PC-3 (cell line): ENCODE results near the gene GRM1. TPM values are rescaled to one million over a fixed set of nuclear protein-coding genes. Genes with fewer than 3 reads are reported as not detected.

Source experiments
- ATAC-seq: fragments of 200-7000 bp; cut with Tn5 transposase; 2 replicates; pipeline ENCODE4 v1.9.1; 2020; ENCODE audit warnings: mild to moderate bottlenecking, moderate library complexity
- BruUV-seq: library from RNA; stranded (reverse); fragments of 400-500 nt; replicated peaks from 2 replicates; lab custom pipeline; 2021; lab: Mats Ljungman, UMichigan
- CTCF ChIA-PET: fragments of 300-600 bp; sonication (Branson Sonifier 250); formaldehyde crosslinking; loops from one replicate; lab custom pipeline; 2022; ENCODE audit warnings: antibody characterized with exemption; lab: Charles Lee
- POLR2A ChIA-PET: fragments of 300-600 bp; sonication (Branson Sonifier 250); formaldehyde crosslinking; loops from one replicate; lab custom pipeline; 2022; ENCODE audit warnings: antibody characterized with exemption; ENCODE audit not compliant: unreplicated experiment; lab: Charles Lee
- DNase-seq: peaks from one replicate; pipeline ENCODE4 v3.0.0-alpha.2; 2015
- H2AFZ ChIP-seq: fragments of 300-600 bp; sonication (generic); 2 replicates; pipeline ENCODE4 v1.6.0; 2016; ENCODE audit warnings: antibody characterized with exemption, low read length
- H3F3A ChIP-seq: fragments of 300-600 bp; sonication (generic); one replicate; pipeline ENCODE4 v1.6.0; 2017; ENCODE audit warnings: antibody characterized with exemption, low read length, control low read depth, mild to moderate bottlenecking; ENCODE audit not compliant: unreplicated experiment
- H3K27ac ChIP-seq: fragments of 300-600 bp; sonication (generic); 2 replicates; pipeline ENCODE4 v1.5.1; 2016; ENCODE audit warnings: mild to moderate bottlenecking, low read length
- H3K27me3 ChIP-seq: fragments of 300-600 bp; sonication (generic); 2 replicates; pipeline ENCODE4 v1.6.1; 2016; ENCODE audit warnings: low read length, mixed read lengths
- H3K36me3 ChIP-seq: fragments of 300-600 bp; sonication (generic); 2 replicates; pipeline ENCODE4 v1.6.1; 2016; ENCODE audit warnings: low read depth, mixed run types, low read length, mixed read lengths
- H3K4me1 ChIP-seq: fragments of 300-600 bp; sonication (generic); 2 replicates; pipeline ENCODE4 v1.5.1; 2016; ENCODE audit warnings: low read length; ENCODE audit not compliant: insufficient read depth
- H3K4me2 ChIP-seq: fragments of 300-600 bp; sonication (generic); 2 replicates; pipeline ENCODE4 v1.6.0; 2016; ENCODE audit warnings: low read length
- H3K4me3 ChIP-seq: fragments of 300-600 bp; sonication (generic); 2 replicates; pipeline ENCODE4 v1.5.1; 2016; ENCODE audit warnings: mild to moderate bottlenecking, low read length, mixed read lengths
- H3K79me2 ChIP-seq: fragments of 300-600 bp; sonication (generic); 2 replicates; pipeline ENCODE4 v1.6.1; 2017; ENCODE audit warnings: low read length, mixed read lengths
- H3K9ac ChIP-seq: fragments of 300-600 bp; sonication (generic); 2 replicates; pipeline ENCODE4 v1.6.0; 2016; ENCODE audit warnings: mild to moderate bottlenecking, low read length
- H3K9me2 ChIP-seq: fragments of 300-600 bp; sonication (generic); replicated peaks from 2 replicates; pipeline ENCODE4 v1.6.1; 2016; ENCODE audit warnings: mixed run types, low read length, mixed read lengths
- H3K9me3 ChIP-seq: fragments of 300-600 bp; sonication (generic); 2 replicates; pipeline ENCODE4 v1.6.1; 2016; ENCODE audit warnings: low read length, mixed read lengths
- H4K20me1 ChIP-seq: fragments of 300-600 bp; sonication (generic); 2 replicates; pipeline ENCODE4 v1.6.1; 2016; ENCODE audit warnings: low read length, mixed read lengths
- CTCF ChIP-seq: fragments of 300-600 bp; sonication (generic); conservative IDR thresholded peaks from 2 replicates; pipeline ENCODE4 v1.5.1; 2017; ENCODE audit warnings: antibody characterized with exemption, low read depth, mild to moderate bottlenecking, low read length
- EZH2 ChIP-seq: fragments of 300-600 bp; sonication (generic); IDR thresholded peaks from one replicate; pipeline ENCODE4 v1.6.1; 2017; ENCODE audit warnings: antibody characterized with exemption, mild to moderate bottlenecking, low read length; ENCODE audit not compliant: unreplicated experiment
- EZH2phosphoT487 ChIP-seq: fragments of 300-600 bp; sonication (generic); IDR thresholded peaks from 2 replicates; pipeline ENCODE4 v1.6.1; 2018; ENCODE audit warnings: mild to moderate bottlenecking, antibody characterized with exemption, low read length, borderline replicate concordance
- intact Hi-C: fragments of 100-400 bp; cut with micrococcal nuclease; formaldehyde crosslinking; loops from 2 replicates; pipeline ENCODE4 v1.9.0; 2023
- total RNA-seq: library from RNA; depleted of rRNA; stranded (reverse); fragments of >200 nt; gene quantifications from 2 replicates; pipeline ENCODE4 v1.2.3, GENCODE V29; 2014

GRM1 gene
- total RNA-seq, 1 experiment from 2014 or later = 0.11 TPM

GRCh38 chr6:146287691-146288369 is 259.0 kb downstream of the GRM1 start:
- no peak overlapping the region for H3K9ac ChIP-seq
- no peak for DNase-seq
- no peak overlapping the region for H3K27ac ChIP-seq
- H3K79me2 ChIP-seq = no peaks in the 10 kb centered on the region
- TF ChIP-seq CTCF (no peak), EZH2phosphoT487 (no peak), EZH2 (no peak)
- POLR2A ChIA-PET = no interaction called here
- H3K36me3 ChIP-seq = no peaks in the 10 kb centered on the region
- intact Hi-C loops = no loop called here
- BruUV-seq = no TSS peak
- no peaks in the 10 kb centered on the region for H3F3A ChIP-seq
- H3K4me2 ChIP-seq = no peak overlapping the region
- CTCF ChIA-PET = no interaction called here
- no peaks in the 10 kb centered on the region for H3K9me2 ChIP-seq
- H3K9me3 ChIP-seq = no peaks in the 10 kb centered on the region
- H3K4me1 ChIP-seq = peaks cover 5% of the 10 kb centered on the region; the same call in 1 of the 2 replicates
- H2AFZ ChIP-seq = no peak overlapping the region
- no peak overlapping the region for H3K4me3 ChIP-seq
- H4K20me1 ChIP-seq = no peaks in the 10 kb centered on the region
- ATAC-seq = no peak
- no peaks in the 10 kb centered on the region for H3K27me3 ChIP-seq

- Histone ChIP-seq H3K4me3 (no peak overlapping the region), H3K27ac (no peak overlapping the region), H3K9me2 (no peaks in the 10 kb centered on the region), H3F3A (no peaks in the 10 kb centered on the region), H3K4me1 (peaks cover 5% of the 10 kb centered on the region; the same call in 1 of the 2 replicates), H3K27me3 (no peaks in the 10 kb centered on the region), H3K36me3 (no peaks in the 10 kb centered on the region), H3K4me2 (no peak overlapping the region), H4K20me1 (no peaks in the 10 kb centered on the region), H3K79me2 (no peaks in the 10 kb centered on the region), H2AFZ (no peak overlapping the region), H3K9me3 (no peaks in the 10 kb centered on the region), H3K9ac (no peak overlapping the region)
- TF ChIP-seq EZH2 = no peak
- TF ChIP-seq EZH2phosphoT487 = no peak
- no peak for TF ChIP-seq CTCF
- intact Hi-C loops = no loop called here
- BruUV-seq = no TSS peak
- ChIA-PET CTCF (no interaction called here), POLR2A (no interaction called here)
- ATAC-seq (no peak), DNase-seq (peak; percentile 52)
Observed at GRCh38 chr6:146289816-146290588, 261.1 kb downstream of the GRM1 start.

GRCh38 chr6:146290589-146290901 is 261.7 kb downstream of the GRM1 start:
- Histone ChIP-seq H3K36me3 (no peaks in the 10 kb centered on the region), H3F3A (no peaks in the 10 kb centered on the region), H3K9me3 (no peaks in the 10 kb centered on the region), H3K27me3 (no peaks in the 10 kb centered on the region), H4K20me1 (no peaks in the 10 kb centered on the region), H3K27ac (no peak overlapping the region), H3K79me2 (no peaks in the 10 kb centered on the region), H2AFZ (no peak overlapping the region), H3K4me3 (no peak overlapping the region), H3K9me2 (no peaks in the 10 kb centered on the region), H3K4me2 (no peak overlapping the region), H3K4me1 (peaks cover 5% of the 10 kb centered on the region; the same call in 1 of the 2 replicates), H3K9ac (no peak overlapping the region)
- no peak for ATAC-seq
- TF ChIP-seq EZH2 = no peak
- no peak for TF ChIP-seq CTCF
- TF ChIP-seq EZH2phosphoT487 = no peak
- ChIA-PET POLR2A (no interaction called here), CTCF (no interaction called here)
- intact Hi-C loops = no loop called here
- no TSS peak for BruUV-seq
- no peak for DNase-seq
